Calu3 (cell line): Measurements from ENCODE around the gene MIOX. TPM values are rescaled to one million over a fixed set of nuclear protein-coding genes. Genes with fewer than 3 reads are reported as not detected.

Experiments
- BruUV-seq: library from RNA; stranded (reverse); fragments of 400-500 nt; replicated peaks from 2 replicates; lab custom pipeline; 2021; lab: Mats Ljungman, UMichigan
- CTCF ChIA-PET: fragments of 300-600 bp; sonication (Branson Sonifier 250); formaldehyde crosslinking; loops from one replicate; lab custom pipeline; 2022; ENCODE audit warnings: antibody characterized with exemption; lab: Charles Lee
- DNase-seq: peaks from one replicate; pipeline ENCODE4 v3.0.0; 2022
- H3K27ac Mint-ChIP-seq: one replicate; pipeline ENCODE4 v1.8.0; 2022; ENCODE audit warnings: mixed read lengths; ENCODE audit not compliant: unreplicated experiment
- H3K27me3 Mint-ChIP-seq: one replicate; pipeline ENCODE4 v1.8.0; 2022; ENCODE audit warnings: mixed read lengths; ENCODE audit not compliant: unreplicated experiment
- H3K36me3 Mint-ChIP-seq: one replicate; pipeline ENCODE4 v1.8.0; 2022; ENCODE audit warnings: mild to moderate bottlenecking, moderate library complexity, mixed read lengths; ENCODE audit not compliant: insufficient read depth, unreplicated experiment
- H3K4me1 Mint-ChIP-seq: one replicate; pipeline ENCODE4 v1.8.0; 2022; ENCODE audit warnings: mild to moderate bottlenecking, low read depth, mixed read lengths; ENCODE audit not compliant: unreplicated experiment
- H3K4me3 Mint-ChIP-seq: one replicate; pipeline ENCODE4 v1.8.0; 2022; ENCODE audit warnings: mild to moderate bottlenecking, low read depth, moderate library complexity, mixed read lengths; ENCODE audit not compliant: unreplicated experiment
- H3K9me3 Mint-ChIP-seq: one replicate; pipeline ENCODE4 v1.8.0; 2022; ENCODE audit warnings: low read depth, mixed read lengths; ENCODE audit not compliant: unreplicated experiment
- intact Hi-C: fragments of 100-400 bp; cut with micrococcal nuclease; formaldehyde crosslinking; loops from one replicate; pipeline ENCODE4 v1.10.0; 2022; ENCODE audit not compliant: unreplicated experiment
- total RNA-seq: library from RNA; stranded (reverse); gene quantifications from 2 replicates; pipeline ENCODE4 v1.2.3, GENCODE V29; 2022
- TF ChIP-seq, protein P1 (sequence below): fragments of 200-600 bp; IDR thresholded peaks from one replicate; pipeline ENCODE4 v1.8.0; 2022; ENCODE audit warnings: antibody characterized with exemption; ENCODE audit not compliant: unreplicated experiment

The MIOX gene
- total RNA-seq, 1 experiment from 2014 or later, result 0.45 TPM

DNA sequence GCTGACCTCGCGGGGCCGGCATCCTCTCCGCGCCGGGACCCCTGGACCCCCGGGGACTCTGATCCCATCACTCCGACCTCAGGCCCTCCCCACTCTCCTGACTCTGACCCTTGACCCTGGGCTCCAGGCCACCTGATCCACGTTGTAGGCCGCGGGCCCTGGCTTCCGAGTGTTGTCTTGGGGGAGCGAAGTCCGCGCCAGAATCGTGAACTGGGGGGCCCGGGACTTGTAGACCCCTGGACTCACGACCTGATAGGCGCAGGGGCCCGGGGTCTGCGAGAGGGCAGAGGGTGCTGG, 43.9 kb downstream of the MIOX start:
- Mint-ChIP-seq H3K27ac (peak overlapping the region; percentile 98), H3K36me3 (peaks cover 92% of the 10 kb centered on the region), H3K4me3 (peak overlapping the region; percentile 90), H3K4me1 (peaks cover 34% of the 10 kb centered on the region), H3K27me3 (no peaks in the 10 kb centered on the region), H3K9me3 (no peaks in the 10 kb centered on the region)
- no TSS peak for BruUV-seq
- no peak for DNase-seq
- TF ChIP-seq, protein P1, sequence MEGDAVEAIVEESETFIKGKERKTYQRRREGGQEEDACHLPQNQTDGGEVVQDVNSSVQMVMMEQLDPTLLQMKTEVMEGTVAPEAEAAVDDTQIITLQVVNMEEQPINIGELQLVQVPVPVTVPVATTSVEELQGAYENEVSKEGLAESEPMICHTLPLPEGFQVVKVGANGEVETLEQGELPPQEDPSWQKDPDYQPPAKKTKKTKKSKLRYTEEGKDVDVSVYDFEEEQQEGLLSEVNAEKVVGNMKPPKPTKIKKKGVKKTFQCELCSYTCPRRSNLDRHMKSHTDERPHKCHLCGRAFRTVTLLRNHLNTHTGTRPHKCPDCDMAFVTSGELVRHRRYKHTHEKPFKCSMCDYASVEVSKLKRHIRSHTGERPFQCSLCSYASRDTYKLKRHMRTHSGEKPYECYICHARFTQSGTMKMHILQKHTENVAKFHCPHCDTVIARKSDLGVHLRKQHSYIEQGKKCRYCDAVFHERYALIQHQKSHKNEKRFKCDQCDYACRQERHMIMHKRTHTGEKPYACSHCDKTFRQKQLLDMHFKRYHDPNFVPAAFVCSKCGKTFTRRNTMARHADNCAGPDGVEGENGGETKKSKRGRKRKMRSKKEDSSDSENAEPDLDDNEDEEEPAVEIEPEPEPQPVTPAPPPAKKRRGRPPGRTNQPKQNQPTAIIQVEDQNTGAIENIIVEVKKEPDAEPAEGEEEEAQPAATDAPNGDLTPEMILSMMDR, result no peak
- intact Hi-C loops, result loop anchor here (2.0 kb wide), 1 partner anchor 90 kb away; no protein-coding TSS in a partner anchor
- CTCF ChIA-PET, result interaction anchor here (1.0 kb wide), 1 partner anchor 9 kb away, joined by 3 read pairs; no protein-coding TSS in a partner anchor

- peaks cover 87% of the 10 kb centered on the region for H3K36me3 Mint-ChIP-seq
- no peaks in the 10 kb centered on the region for H3K9me3 Mint-ChIP-seq
- H3K27me3 Mint-ChIP-seq, result no peaks in the 10 kb centered on the region
- CTCF ChIA-PET, result interaction anchor here (1.0 to 1.5 kb wide), 2 partner anchors 8 to 32 kb away, joined by 3 to 5 read pairs; partner anchors contain the start of gene SYCE3
- peaks cover 34% of the 10 kb centered on the region for H3K4me1 Mint-ChIP-seq
- intact Hi-C loops, result loop anchor here (2.0 kb wide), 1 partner anchor 90 kb away; no protein-coding TSS in a partner anchor
- H3K4me3 Mint-ChIP-seq, result peak overlapping the region; percentile 90
- TF ChIP-seq, protein P1, result no peak
- BruUV-seq, result TSS peak; percentile 14
- H3K27ac Mint-ChIP-seq, result peak overlapping the region; percentile 98
- peak; percentile 85 for DNase-seq
These were observed 44.4 kb downstream of the MIOX start for GRCh38 chr22:50530877-50531545.

DNA sequence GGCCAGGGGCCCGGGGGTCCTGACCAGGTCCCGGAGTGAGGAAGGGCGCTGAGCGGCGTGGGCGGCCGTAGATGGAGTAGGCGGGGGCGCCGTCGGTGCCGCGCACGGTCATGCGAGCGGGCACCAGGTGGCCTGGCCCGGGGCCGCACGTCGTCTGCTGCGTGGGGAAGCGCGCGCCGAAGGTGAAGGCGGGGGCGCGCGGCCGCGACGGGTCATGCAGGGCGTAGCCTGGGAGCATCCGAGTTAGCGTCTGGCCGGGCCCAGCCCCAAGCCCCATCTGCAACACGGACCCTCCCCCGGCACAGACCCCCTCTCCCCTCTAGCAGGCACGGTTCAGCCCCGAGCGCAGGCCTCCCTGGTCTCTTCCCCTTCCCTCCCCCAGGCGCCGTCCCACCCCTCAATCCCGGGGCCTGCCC, 44.9 kb downstream of the MIOX start:
- BruUV-seq, result no TSS peak
- Mint-ChIP-seq H3K9me3 (no peaks in the 10 kb centered on the region), H3K4me3 (peak overlapping the region; percentile 90), H3K27me3 (no peaks in the 10 kb centered on the region), H3K27ac (peak overlapping the region; percentile 98), H3K36me3 (peaks cover 82% of the 10 kb centered on the region), H3K4me1 (peaks cover 34% of the 10 kb centered on the region)
- CTCF ChIA-PET, result interaction anchor here (0.7 to 1.5 kb wide), 5 partner anchors 8 to 226 kb away, joined by 3 to 5 read pairs (median 3); partner anchors contain the start of gene SYCE3
- DNase-seq, result peak; percentile 70
- TF ChIP-seq, protein P1, result no peak
- intact Hi-C loops, result loop anchor here (2.0 kb wide), 1 partner anchor 89 kb away; no protein-coding TSS in a partner anchor

- no peaks in the 10 kb centered on the region for H3K27me3 Mint-ChIP-seq
- BruUV-seq, result no TSS peak
- no peaks in the 10 kb centered on the region for H3K9me3 Mint-ChIP-seq
- H3K27ac Mint-ChIP-seq, result peak overlapping the region; percentile 98
- TF ChIP-seq, protein P1, result no peak
- H3K36me3 Mint-ChIP-seq, result peaks cover 76% of the 10 kb centered on the region
- peak overlapping the region; percentile 90 for H3K4me3 Mint-ChIP-seq
- intact Hi-C loops, result loop anchor here (2.0 kb wide), 1 partner anchor 89 kb away; no protein-coding TSS in a partner anchor
- H3K4me1 Mint-ChIP-seq, result peaks cover 29% of the 10 kb centered on the region
- CTCF ChIA-PET, result interaction anchor here (0.7 to 1.9 kb wide), 5 partner anchors 31 to 225 kb away, joined by 3 to 6 read pairs (median 3); partner anchors contain the start of gene SYCE3
- peak; percentile 84 for DNase-seq
These were observed 45.5 kb downstream of the MIOX start for GRCh38 chr22:50531962-50532674.
